ENCODE measurements around the gene TAF4B.
"Not testable (repeated sequence)": the region's sequence is repeated elsewhere in the genome, so short reads cannot be mapped to it uniquely, and the experiment has no call there.

TAF4B gene

GRCh38 chr18:26307161-26307773 is 81.0 kb downstream of the TAF4B start:
- peak; percentile 54 for DNase-seq

GRCh38 chr18:26309281-26309680 is 83.0 kb downstream of the TAF4B start:
- DNase-seq, result no peak

- DNase-seq, result no peak
Observed at GRCh38 chr18:26312199-26312598, 86.0 kb downstream of the TAF4B start.

GRCh38 chr18:26317398-26317797 is 91.2 kb downstream of the TAF4B start:
- no peak for DNase-seq

GRCh38 chr18:26320686-26321085 is 94.4 kb downstream of the TAF4B start:
- no peak for DNase-seq

- no peak for DNase-seq
Observed at GRCh38 chr18:26322890-26323653, 96.8 kb downstream of the TAF4B start.

GRCh38 chr18:26325771-26326170 is 99.5 kb downstream of the TAF4B start:
- DNase-seq, result no peak

GRCh38 chr18:26327062-26327461 is 100.8 kb downstream of the TAF4B start:
- DNase-seq, result no peak

GRCh38 chr18:26332991-26333390 is 106.7 kb downstream of the TAF4B start:
- no peak for DNase-seq

GRCh38 chr18:26335156-26335555 is 108.9 kb downstream of the TAF4B start:
- no peak for DNase-seq

GRCh38 chr18:26335571-26336487 is 109.6 kb downstream of the TAF4B start:
- DNase-seq, result no peak

- DNase-seq, result no peak
Observed at GRCh38 chr18:26336572-26336971, 110.3 kb downstream of the TAF4B start.

GRCh38 chr18:26342646-26343045 is 116.4 kb downstream of the TAF4B start:
- no peak for DNase-seq

GRCh38 chr18:26350961-26351360 is 124.7 kb downstream of the TAF4B start:
- no peak for DNase-seq

GRCh38 chr18:26356045-26356785 is 130.0 kb downstream of the TAF4B start:
- no peak for DNase-seq

- DNase-seq, result no peak
Observed at GRCh38 chr18:26357960-26358359, 131.7 kb downstream of the TAF4B start.

- DNase-seq, result no peak
Observed at GRCh38 chr18:26362021-26362420, 135.8 kb downstream of the TAF4B start.

GRCh38 chr18:26367425-26367824 is 141.2 kb downstream of the TAF4B start:
- DNase-seq, result no peak

GRCh38 chr18:26370037-26370436 is 143.8 kb downstream of the TAF4B start:
- DNase-seq, result no peak

GRCh38 chr18:26376105-26376504 is 149.9 kb downstream of the TAF4B start:
- DNase-seq, result no peak

- DNase-seq, result no peak
Observed at GRCh38 chr18:26378701-26379100, 152.5 kb downstream of the TAF4B start.

- not testable (repeated sequence) for DNase-seq
Observed at GRCh38 chr18:26381555-26381954, 155.3 kb downstream of the TAF4B start.
